Keratinocyte (primary cell): ENCODE results near the gene VWA3A.

Experiments
- CTCF ChIP-seq, 3 experiments: IDR thresholded peaks in 1 of 3; conservative IDR thresholded peaks in 1 of 3; optimal IDR thresholded peaks in 1 of 3; 2 replicates in 2 of 3; 3 replicates in 1 of 3; pipeline versions ENCODE3 to v1.5.1; 2011; ENCODE audit warnings: low read length in 3 of 3, mild to moderate bottlenecking in 3 of 3, moderate library complexity in 2 of 3, control low read depth in 1 of 3, inconsistent platforms in 1 of 3; ENCODE audit not compliant: insufficient read depth in 2 of 3; ENCODE audit errors: extremely low read depth in 1 of 3
- EZH2 ChIP-seq: IDR thresholded peaks from one replicate; pipeline ENCODE4 v1.6.1; 2012; ENCODE audit warnings: inconsistent platforms, mild to moderate bottlenecking, low read length, moderate library complexity

- TF ChIP-seq CTCF (optimal IDR thresholded peaks at IDR 0.05 in 1 of 3, IDR thresholded peaks at IDR 0.05 in 1 of 3, conservative IDR thresholded peaks at IDR 0.05 in 1 of 3; ENCODE audit: extremely low read depth in 1 of 3, insufficient read depth in 2 of 3, low read length in 3 of 3) (no peak), EZH2 (no peak)
These were observed 41.4 kb upstream of the VWA3A start for GRCh38 chr16:22050963-22051362.
